ENCODE results near the gene BAZ1A. TPM values are rescaled to one million over a fixed set of nuclear protein-coding genes. Genes with fewer than 3 reads are reported as not detected.

BAZ1A gene
- total RNA-seq, 4 donors from 2014 or later: 14.6 to 27.3 (median 24.5) TPM

DNA sequence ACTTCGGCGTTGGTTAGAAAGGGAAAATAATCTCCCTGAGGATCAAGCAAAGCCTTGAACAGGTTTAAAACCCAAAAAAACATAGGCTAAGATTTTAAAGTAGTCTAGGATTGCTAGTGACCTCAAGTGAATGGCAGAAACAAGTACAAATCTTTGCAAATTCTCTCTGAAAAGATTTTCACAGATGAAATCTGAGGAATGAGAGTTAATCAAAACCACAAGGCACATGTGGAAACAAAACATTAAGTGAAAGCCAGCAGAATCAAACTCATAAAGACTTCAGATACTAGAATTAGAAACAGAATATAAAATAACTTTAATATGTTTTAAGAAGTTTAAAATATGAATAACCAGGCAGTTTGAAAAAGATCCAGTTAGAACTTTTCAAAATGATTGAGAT lies 108.6 kb downstream of the BAZ1A start:
- Histone ChIP-seq H3K4me1 (no peaks in the 10 kb centered on the region), H3K27ac (replicated peaks in 1 of 4) (no peak overlapping the region), H3K36me3 (peaks cover 18 to 42% (median 37%) of the 10 kb centered on the region in 4 donors), H3K4me3 (no peak overlapping the region), H3K9me3 (no peaks in the 10 kb centered on the region), H3K27me3 (no peaks in the 10 kb centered on the region)
- TF ChIP-seq POLR2AphosphoS5 (IDR thresholded peaks at IDR 0.05) (no peak), EP300 (IDR thresholded peaks at IDR 0.05) (no peak), POLR2A (IDR thresholded peaks at IDR 0.05; ENCODE audit: low read depth) (no peak)
- TF ChIP-seq, protein P1, sequence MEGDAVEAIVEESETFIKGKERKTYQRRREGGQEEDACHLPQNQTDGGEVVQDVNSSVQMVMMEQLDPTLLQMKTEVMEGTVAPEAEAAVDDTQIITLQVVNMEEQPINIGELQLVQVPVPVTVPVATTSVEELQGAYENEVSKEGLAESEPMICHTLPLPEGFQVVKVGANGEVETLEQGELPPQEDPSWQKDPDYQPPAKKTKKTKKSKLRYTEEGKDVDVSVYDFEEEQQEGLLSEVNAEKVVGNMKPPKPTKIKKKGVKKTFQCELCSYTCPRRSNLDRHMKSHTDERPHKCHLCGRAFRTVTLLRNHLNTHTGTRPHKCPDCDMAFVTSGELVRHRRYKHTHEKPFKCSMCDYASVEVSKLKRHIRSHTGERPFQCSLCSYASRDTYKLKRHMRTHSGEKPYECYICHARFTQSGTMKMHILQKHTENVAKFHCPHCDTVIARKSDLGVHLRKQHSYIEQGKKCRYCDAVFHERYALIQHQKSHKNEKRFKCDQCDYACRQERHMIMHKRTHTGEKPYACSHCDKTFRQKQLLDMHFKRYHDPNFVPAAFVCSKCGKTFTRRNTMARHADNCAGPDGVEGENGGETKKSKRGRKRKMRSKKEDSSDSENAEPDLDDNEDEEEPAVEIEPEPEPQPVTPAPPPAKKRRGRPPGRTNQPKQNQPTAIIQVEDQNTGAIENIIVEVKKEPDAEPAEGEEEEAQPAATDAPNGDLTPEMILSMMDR (IDR thresholded peaks at IDR 0.05): no peak
- intact Hi-C loops (cut with DNase I): no loop called here
- 86% methylated on average over 2 of the region's 2 CpGs for WGBS
- DNase-seq (ENCODE audit: extremely low spot score): no peak

DNA sequence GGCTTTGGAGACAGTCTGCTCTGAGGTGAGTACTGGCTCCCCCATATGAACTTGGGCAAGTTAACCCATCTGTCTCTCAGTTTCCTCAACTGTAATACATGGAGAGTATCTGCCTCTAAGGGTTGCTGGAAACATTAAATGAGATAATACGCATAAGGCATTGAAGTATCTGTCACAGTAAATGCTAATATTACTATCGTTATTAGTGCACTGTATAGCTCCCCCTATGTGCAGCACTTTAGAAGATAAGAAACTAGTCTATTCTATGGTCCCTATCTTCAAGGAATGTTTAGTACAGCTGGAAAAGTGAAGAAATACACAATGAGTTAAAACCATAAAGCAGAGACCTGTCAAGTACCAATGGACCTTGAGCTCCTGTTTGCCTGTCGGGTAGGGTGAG lies 109.1 kb downstream of the BAZ1A start:
- no peaks in the 10 kb centered on the region for H3K27me3 ChIP-seq
- H3K4me3 ChIP-seq: no peak overlapping the region
- DNase-seq (ENCODE audit: extremely low spot score): no peak
- intact Hi-C loops (cut with DNase I): no loop called here
- TF ChIP-seq POLR2A (IDR thresholded peaks at IDR 0.05; ENCODE audit: low read depth): no peak
- TF ChIP-seq POLR2AphosphoS5 (IDR thresholded peaks at IDR 0.05): no peak
- TF ChIP-seq, protein P1 (IDR thresholded peaks at IDR 0.05): no peak
- TF ChIP-seq EP300 (IDR thresholded peaks at IDR 0.05): no peak
- peaks cover 22 to 44% (median 40%) of the 10 kb centered on the region in 4 donors for H3K36me3 ChIP-seq
- WGBS: 97% methylated on average over 3 of the region's 3 CpGs
- H3K4me1 ChIP-seq: no peaks in the 10 kb centered on the region
- H3K9me3 ChIP-seq: no peaks in the 10 kb centered on the region
- no peak overlapping the region for H3K27ac ChIP-seq (replicated peaks in 1 of 4)

DNA sequence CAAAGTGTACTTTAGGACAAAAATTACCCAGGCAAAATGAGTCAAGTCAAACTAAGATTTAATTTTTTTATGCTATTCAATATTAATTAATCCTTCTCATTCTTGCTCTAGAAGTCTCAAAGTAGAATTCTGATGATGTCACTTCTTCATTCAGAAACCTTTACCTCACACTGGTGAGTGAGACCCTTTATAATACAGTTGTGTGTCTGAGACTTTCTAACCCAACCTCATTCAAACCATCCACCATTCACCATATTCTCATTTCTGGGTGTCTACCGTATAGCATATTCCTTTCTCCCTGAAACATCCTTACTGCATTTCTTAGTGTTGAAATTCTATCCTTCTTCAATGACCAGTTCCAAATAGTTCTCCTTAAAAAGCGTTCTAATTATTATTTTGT lies 119.9 kb downstream of the BAZ1A start:
- Histone ChIP-seq H3K36me3 (peaks cover 28 to 60% (median 36%) of the 10 kb centered on the region in 4 donors), H3K4me1 (no peaks in the 10 kb centered on the region), H3K9me3 (no peaks in the 10 kb centered on the region), H3K27me3 (no peaks in the 10 kb centered on the region), H3K27ac (replicated peaks in 1 of 4) (no peak overlapping the region), H3K4me3 (no peak overlapping the region)
- DNase-seq (ENCODE audit: extremely low spot score): no peak
- intact Hi-C loops (cut with DNase I): no loop called here
- whole genome bisulfite sequencing: 96% methylated on average over 2 of the region's 2 CpGs
- no peak for TF ChIP-seq POLR2AphosphoS5 (IDR thresholded peaks at IDR 0.05)
- TF ChIP-seq POLR2A (IDR thresholded peaks at IDR 0.05; ENCODE audit: low read depth): no peak
- no peak for TF ChIP-seq EP300 (IDR thresholded peaks at IDR 0.05)
- TF ChIP-seq, protein P1 (IDR thresholded peaks at IDR 0.05): no peak

DNA sequence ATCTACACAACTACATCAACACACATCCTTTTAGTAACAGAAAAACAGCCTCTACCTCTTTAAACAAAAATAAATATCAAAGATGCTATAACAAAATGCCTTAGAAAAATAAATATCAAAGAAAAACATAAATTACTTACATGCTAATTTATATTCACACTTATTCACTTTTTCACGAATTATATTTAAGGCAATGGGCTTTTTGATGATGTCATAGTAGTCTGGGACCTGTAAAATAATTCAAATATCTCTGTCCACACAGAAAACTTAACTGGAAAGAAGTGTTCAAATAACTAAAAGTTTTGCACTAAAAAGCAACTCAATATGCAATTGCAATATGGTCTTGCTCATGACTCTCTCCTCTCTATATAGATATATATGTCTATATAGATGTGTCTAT lies 120.5 kb downstream of the BAZ1A start:
- Histone ChIP-seq H3K9me3 (no peaks in the 10 kb centered on the region), H3K27ac (replicated peaks in 1 of 4) (no peak overlapping the region), H3K27me3 (no peaks in the 10 kb centered on the region), H3K36me3 (peaks cover 23 to 55% (median 31%) of the 10 kb centered on the region in 4 donors), H3K4me1 (no peaks in the 10 kb centered on the region), H3K4me3 (no peak overlapping the region)
- no peak for TF ChIP-seq POLR2A (IDR thresholded peaks at IDR 0.05; ENCODE audit: low read depth)
- no peak for TF ChIP-seq EP300 (IDR thresholded peaks at IDR 0.05)
- TF ChIP-seq POLR2AphosphoS5 (IDR thresholded peaks at IDR 0.05): no peak
- TF ChIP-seq, protein P1 (IDR thresholded peaks at IDR 0.05): no peak
- 96% methylated on average over 1 of the region's 1 CpG for WGBS
- intact Hi-C loops (cut with DNase I): no loop called here
- no peak for DNase-seq (ENCODE audit: extremely low spot score)

DNA sequence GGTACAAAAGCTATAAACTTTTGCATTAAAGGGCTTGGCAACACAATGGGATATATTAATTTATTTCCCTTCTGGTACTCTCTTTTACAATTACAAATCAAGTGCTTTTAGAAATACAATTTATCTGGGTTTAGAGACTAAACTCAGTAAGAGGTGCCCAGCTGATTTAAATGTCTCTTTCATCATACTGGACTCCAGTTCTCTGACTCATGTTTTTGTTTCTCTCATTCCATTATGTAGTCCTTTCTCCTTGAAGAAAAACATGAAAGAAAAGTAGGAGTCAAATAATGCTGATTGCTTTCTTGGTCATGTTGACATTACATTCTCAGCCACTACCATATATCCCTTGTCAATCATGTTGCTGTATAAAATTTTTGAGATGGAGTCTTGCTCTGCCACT lies 124.5 kb downstream of the BAZ1A start:
- H3K27ac ChIP-seq (replicated peaks in 1 of 4): no peak overlapping the region

More for the DNA sequence above, 124.5 kb downstream of the BAZ1A start:
- Histone ChIP-seq H3K9me3 (no peaks in the 10 kb centered on the region), H3K36me3 (peaks cover 0 to 23% (median 10%) of the 10 kb centered on the region in 4 donors), H3K4me1 (no peaks in the 10 kb centered on the region), H3K4me3 (no peak overlapping the region), H3K27me3 (no peaks in the 10 kb centered on the region)
- DNase-seq (ENCODE audit: extremely low spot score): no peak
- intact Hi-C loops (cut with DNase I): no loop called here
- TF ChIP-seq EP300 (IDR thresholded peaks at IDR 0.05): no peak
- TF ChIP-seq POLR2A (IDR thresholded peaks at IDR 0.05; ENCODE audit: low read depth): no peak
- TF ChIP-seq POLR2AphosphoS5 (IDR thresholded peaks at IDR 0.05): no peak
- TF ChIP-seq, protein P1 (IDR thresholded peaks at IDR 0.05): no peak

All from esophagus muscularis mucosa (tissue), 4 donors.